ENCODE data around the gene MYO5B.

The MYO5B gene

DNA sequence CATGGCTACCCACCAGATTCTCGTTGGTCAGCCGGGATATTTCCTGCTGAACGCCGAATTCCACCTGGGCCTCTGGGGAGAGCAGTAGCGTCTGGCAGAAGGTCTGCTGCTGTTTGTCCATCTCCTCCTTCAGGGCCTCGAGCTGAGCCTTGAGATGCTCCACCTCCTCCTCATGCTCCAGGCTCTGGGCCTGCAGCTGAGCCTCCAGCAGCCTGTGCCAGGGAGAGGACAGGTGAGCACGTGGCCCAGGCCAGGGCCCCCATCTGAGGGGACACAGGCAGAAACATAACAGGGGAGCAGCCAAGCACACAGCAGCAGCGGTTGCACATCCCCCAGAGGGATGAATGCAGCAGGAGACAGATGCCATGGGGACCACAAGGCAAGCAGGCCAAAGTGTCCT is 341.5 kb downstream of the MYO5B start:
- Mint-ChIP-seq H3K27ac (no peak overlapping the region), H3K36me3 (ENCODE audit: low read depth) (no peaks in the 10 kb centered on the region), H3K4me1 (ENCODE audit: low read depth) (no peaks in the 10 kb centered on the region), H3K27me3 (peaks cover 6% of the 10 kb centered on the region), H3K4me3 (no peak overlapping the region), H3K9me3 (no peaks in the 10 kb centered on the region)
- intact Hi-C loops (cut with micrococcal nuclease): no loop called here

- H3K36me3 Mint-ChIP-seq (ENCODE audit: low read depth): no peaks in the 10 kb centered on the region
- H3K4me3 Mint-ChIP-seq: no peak overlapping the region
- peaks cover 7% of the 10 kb centered on the region for H3K27me3 Mint-ChIP-seq
- intact Hi-C loops (cut with micrococcal nuclease): no loop called here
- H3K27ac Mint-ChIP-seq: no peak overlapping the region
- no peaks in the 10 kb centered on the region for H3K9me3 Mint-ChIP-seq
- H3K4me1 Mint-ChIP-seq (ENCODE audit: low read depth): no peaks in the 10 kb centered on the region
Measured at GRCh38 chr18:49853011-49853410, 341.9 kb downstream of the MYO5B start.

GRCh38 chr18:49851624-49852023 is 343.3 kb downstream of the MYO5B start:
- Mint-ChIP-seq H3K36me3 (ENCODE audit: low read depth) (no peaks in the 10 kb centered on the region), H3K4me3 (no peak overlapping the region), H3K4me1 (ENCODE audit: low read depth) (no peaks in the 10 kb centered on the region), H3K27me3 (peaks cover 7% of the 10 kb centered on the region), H3K9me3 (no peaks in the 10 kb centered on the region), H3K27ac (no peak overlapping the region)
- intact Hi-C loops (cut with micrococcal nuclease): no loop called here

DNA sequence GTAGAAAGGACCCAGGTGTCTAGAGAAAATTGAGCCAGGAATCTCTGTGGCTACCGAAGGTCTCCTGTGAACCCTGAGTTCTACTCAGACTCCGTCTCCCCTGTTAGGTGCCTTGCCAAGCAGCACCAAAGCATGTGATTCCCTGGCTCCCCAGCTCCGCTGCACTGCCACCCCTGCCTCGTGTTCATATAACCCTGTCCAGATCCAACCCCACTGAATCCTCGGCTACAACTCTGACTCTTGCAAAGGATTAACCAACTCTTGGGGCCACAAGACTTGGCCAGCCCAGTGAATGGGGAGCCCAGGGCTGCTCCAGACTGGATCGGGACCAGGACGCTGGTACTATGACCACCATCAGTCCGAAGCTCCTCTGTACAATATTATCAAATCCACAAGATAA is 344.3 kb downstream of the MYO5B start:
- Mint-ChIP-seq H3K27me3 (peaks cover 7% of the 10 kb centered on the region), H3K4me1 (ENCODE audit: low read depth) (no peaks in the 10 kb centered on the region), H3K36me3 (ENCODE audit: low read depth) (no peaks in the 10 kb centered on the region), H3K9me3 (no peaks in the 10 kb centered on the region), H3K4me3 (no peak overlapping the region), H3K27ac (no peak overlapping the region)
- intact Hi-C loops (cut with micrococcal nuclease): no loop called here

DNA sequence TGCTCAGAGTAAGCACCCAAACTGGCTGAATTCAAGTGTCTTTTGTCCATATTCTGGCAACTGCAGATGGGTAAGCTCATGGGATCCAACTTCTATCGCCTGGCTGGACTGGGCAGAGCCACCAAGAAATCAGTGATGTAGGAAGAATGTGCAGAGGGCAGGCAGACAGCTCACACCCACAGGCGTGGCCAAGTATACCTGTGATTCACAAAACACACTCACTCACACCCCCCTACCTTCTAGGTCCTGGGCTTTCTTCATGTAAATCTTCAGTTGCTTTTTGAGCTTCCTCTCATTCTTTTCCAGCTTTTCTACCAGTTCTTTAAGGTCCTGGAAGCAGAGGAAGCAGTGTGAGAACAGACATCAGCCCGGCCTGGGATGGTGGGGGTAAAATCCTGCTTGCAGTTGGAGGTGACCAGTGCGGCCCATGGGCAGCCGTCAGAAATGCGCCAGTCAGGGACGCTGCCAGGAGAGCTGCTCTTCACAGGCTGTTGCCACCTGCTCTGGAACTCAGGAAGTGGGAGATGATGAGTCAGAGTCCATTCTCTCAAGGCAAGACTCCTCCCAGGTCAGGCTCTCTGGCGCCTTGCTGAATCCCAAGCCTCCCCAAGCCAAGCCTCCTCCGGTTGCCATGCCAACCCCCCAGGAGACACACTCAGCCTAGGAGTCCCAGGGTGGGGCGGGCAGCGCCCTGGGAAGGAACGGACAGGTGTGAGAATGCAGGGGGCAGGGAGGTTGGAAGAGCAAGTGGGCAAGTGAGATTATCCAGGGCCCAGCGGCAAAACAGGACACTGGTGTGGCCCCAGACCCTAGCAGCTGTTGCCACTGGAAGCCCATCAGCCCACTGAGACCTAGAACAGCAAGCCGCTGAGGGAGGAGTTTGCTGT is 345.4 kb downstream of the MYO5B start:
- no peak overlapping the region for H3K27ac Mint-ChIP-seq
- H3K27me3 Mint-ChIP-seq: peaks cover 7% of the 10 kb centered on the region
- H3K36me3 Mint-ChIP-seq (ENCODE audit: low read depth): no peaks in the 10 kb centered on the region
- no peaks in the 10 kb centered on the region for H3K9me3 Mint-ChIP-seq
- H3K4me1 Mint-ChIP-seq (ENCODE audit: low read depth): no peaks in the 10 kb centered on the region
- H3K4me3 Mint-ChIP-seq: no peak overlapping the region
- intact Hi-C loops (cut with micrococcal nuclease): no loop called here

DNA sequence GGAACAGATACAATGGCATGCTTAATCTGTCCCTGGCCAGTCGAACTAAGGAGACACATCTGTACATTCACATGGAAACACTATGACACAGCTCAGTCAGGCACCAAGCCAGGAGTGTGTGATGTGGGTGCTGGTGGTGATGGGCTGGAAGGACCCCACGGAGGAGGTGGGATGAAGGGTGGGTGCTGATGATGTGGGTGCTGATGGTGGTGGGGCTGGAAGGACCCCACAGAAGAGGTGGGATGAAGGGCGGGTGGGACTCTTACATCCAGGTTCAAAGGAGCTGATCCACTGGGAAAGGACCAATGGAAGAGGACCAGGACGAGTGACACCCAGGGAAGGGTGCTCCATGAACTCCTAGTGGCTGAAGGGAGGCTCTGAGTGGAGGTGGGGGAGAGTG is 346.8 kb downstream of the MYO5B start:
- intact Hi-C loops (cut with micrococcal nuclease): no loop called here
- peaks cover 7% of the 10 kb centered on the region for H3K27me3 Mint-ChIP-seq
- H3K4me1 Mint-ChIP-seq (ENCODE audit: low read depth): no peaks in the 10 kb centered on the region
- no peak overlapping the region for H3K4me3 Mint-ChIP-seq
- H3K36me3 Mint-ChIP-seq (ENCODE audit: low read depth): no peaks in the 10 kb centered on the region
- H3K27ac Mint-ChIP-seq: no peak overlapping the region
- H3K9me3 Mint-ChIP-seq: no peaks in the 10 kb centered on the region

GRCh38 chr18:49847524-49847923 is 347.4 kb downstream of the MYO5B start:
- intact Hi-C loops (cut with micrococcal nuclease): no loop called here
- no peak overlapping the region for H3K4me3 Mint-ChIP-seq
- H3K27ac Mint-ChIP-seq: no peak overlapping the region
- no peaks in the 10 kb centered on the region for H3K36me3 Mint-ChIP-seq (ENCODE audit: low read depth)
- H3K9me3 Mint-ChIP-seq: no peaks in the 10 kb centered on the region
- H3K27me3 Mint-ChIP-seq: peaks cover 7% of the 10 kb centered on the region
- H3K4me1 Mint-ChIP-seq (ENCODE audit: low read depth): no peaks in the 10 kb centered on the region

GRCh38 chr18:49846718-49847470 is 348.1 kb downstream of the MYO5B start:
- H3K4me1 Mint-ChIP-seq (ENCODE audit: low read depth): no peaks in the 10 kb centered on the region
- no peak overlapping the region for H3K27ac Mint-ChIP-seq
- no peaks in the 10 kb centered on the region for H3K36me3 Mint-ChIP-seq (ENCODE audit: low read depth)
- no peak overlapping the region for H3K4me3 Mint-ChIP-seq
- intact Hi-C loops (cut with micrococcal nuclease): no loop called here
- peaks cover 7% of the 10 kb centered on the region for H3K27me3 Mint-ChIP-seq
- no peaks in the 10 kb centered on the region for H3K9me3 Mint-ChIP-seq

GRCh38 chr18:49846361-49846662 is 348.6 kb downstream of the MYO5B start:
- H3K36me3 Mint-ChIP-seq (ENCODE audit: low read depth): no peaks in the 10 kb centered on the region

DNA sequence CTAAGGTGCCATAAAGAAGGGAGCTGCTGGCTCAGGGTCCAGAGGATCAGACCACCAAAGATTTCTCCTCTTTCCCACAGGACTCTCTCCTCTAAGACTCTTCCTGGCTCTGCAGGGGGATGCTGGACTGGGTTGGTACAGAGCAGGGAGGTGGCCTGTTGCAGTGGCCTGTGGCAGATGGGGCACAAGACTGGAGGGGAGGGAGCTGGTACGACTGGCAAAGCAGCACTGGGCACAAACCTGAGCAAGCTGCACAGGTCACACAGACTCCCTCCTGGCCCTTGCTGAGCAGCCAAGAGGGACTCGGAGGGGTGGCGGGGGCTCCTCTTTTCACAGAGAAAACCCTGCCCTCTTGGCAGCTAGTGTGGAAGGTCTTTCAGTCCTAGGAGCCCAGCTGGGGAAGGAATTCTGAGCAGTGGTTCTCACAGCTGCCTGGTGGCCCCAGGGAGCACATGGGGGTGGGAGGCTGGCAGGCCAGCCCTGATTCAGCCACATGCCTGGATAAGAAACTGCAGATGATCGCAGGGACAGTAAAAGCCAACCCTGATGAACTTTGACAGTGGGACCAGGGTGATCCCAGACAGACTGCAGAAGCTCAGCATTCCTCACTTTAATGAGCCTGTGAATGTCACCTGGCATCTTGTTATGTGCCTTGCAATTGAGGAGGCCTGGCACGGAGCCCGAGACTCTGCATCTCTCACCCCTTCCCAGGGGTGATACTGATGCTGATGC is 349.2 kb downstream of the MYO5B start:
- Mint-ChIP-seq H3K27ac (no peak overlapping the region), H3K4me1 (ENCODE audit: low read depth) (no peaks in the 10 kb centered on the region), H3K36me3 (ENCODE audit: low read depth) (no peaks in the 10 kb centered on the region), H3K27me3 (peaks cover 7% of the 10 kb centered on the region), H3K4me3 (no peak overlapping the region), H3K9me3 (no peaks in the 10 kb centered on the region)
- intact Hi-C loops (cut with micrococcal nuclease): no loop called here

More at GRCh38 chr18:49846361-49846662, 348.6 kb downstream of the MYO5B start:
- Mint-ChIP-seq H3K27me3 (peaks cover 7% of the 10 kb centered on the region), H3K27ac (no peak overlapping the region), H3K4me3 (no peak overlapping the region), H3K9me3 (no peaks in the 10 kb centered on the region), H3K4me1 (ENCODE audit: low read depth) (no peaks in the 10 kb centered on the region)
- intact Hi-C loops (cut with micrococcal nuclease): no loop called here

GRCh38 chr18:49844903-49845302 is 350.0 kb downstream of the MYO5B start:
- intact Hi-C loops (cut with micrococcal nuclease): no loop called here
- H3K27ac Mint-ChIP-seq: no peak overlapping the region
- no peak overlapping the region for H3K4me3 Mint-ChIP-seq

DNA sequence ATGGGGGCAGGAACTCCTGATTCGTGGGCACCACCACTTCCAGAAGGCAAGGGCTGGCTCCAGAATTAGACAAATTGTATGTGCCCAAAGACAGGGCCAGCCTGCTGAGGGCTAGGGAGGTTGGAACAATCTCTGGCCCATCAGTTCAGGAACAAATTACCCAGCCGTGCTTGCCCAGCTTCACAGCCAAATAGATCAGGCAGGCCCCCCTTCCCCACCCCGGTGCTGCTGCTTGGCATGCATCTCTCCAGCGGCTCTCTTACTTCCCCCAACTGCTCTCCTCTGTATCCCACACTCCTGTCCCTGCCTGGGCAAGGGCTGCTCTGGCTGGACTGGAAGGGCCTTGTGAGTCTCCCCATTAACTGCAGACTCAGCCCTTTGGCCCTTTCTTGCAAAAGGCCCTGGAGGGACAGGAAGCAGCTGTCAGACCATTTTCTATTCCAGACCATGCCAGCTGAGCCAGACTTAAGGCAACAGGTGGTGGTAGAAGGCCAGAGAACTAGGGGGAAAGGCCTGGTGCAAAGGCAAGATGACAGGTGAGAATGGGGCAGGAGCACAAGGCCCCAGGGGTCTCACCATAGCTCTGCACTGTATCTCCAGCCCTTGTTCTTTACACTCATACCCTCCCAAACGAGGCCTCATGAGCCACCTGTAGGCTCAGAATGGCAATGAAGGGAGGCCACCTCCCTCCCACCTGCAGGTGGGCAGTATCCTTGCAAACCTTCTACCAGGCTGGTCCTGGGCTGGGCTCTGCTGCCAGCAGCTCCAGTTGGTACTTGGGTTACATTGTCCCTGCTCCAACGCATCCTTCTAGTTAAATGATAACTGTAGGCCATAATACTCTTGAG is 350.9 kb downstream of the MYO5B start:
- no peak overlapping the region for H3K27ac Mint-ChIP-seq
- no peaks in the 10 kb centered on the region for H3K4me1 Mint-ChIP-seq (ENCODE audit: low read depth)
- no peaks in the 10 kb centered on the region for H3K9me3 Mint-ChIP-seq

More at GRCh38 chr18:49844903-49845302, 350.0 kb downstream of the MYO5B start:
- H3K36me3 Mint-ChIP-seq (ENCODE audit: low read depth): no peaks in the 10 kb centered on the region
- no peaks in the 10 kb centered on the region for H3K9me3 Mint-ChIP-seq
- no peaks in the 10 kb centered on the region for H3K4me1 Mint-ChIP-seq (ENCODE audit: low read depth)
- peaks cover 7% of the 10 kb centered on the region for H3K27me3 Mint-ChIP-seq

DNA sequence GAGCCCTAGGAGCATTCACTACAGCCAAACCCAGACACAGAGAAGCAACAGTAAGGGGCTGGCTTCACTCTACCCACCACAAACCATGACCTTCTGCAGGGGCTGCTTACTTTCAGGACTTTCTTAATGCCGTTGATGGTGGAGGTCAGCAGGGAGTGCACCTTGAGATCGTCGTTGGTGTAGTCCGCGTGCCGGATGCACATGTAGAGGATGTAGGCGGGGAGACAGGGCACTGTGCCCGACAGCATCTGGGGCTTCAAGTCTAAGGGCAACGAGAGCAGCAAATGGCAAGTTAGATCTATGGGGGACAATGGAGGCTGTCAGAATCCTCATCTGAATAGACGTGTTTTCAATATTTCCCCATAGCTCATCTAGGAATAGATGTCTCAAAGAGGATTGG is 351.8 kb downstream of the MYO5B start:
- Mint-ChIP-seq H3K27ac (no peak overlapping the region), H3K4me1 (ENCODE audit: low read depth) (no peaks in the 10 kb centered on the region), H3K36me3 (ENCODE audit: low read depth) (no peaks in the 10 kb centered on the region), H3K4me3 (no peak overlapping the region), H3K27me3 (no peaks in the 10 kb centered on the region), H3K9me3 (no peaks in the 10 kb centered on the region)
- intact Hi-C loops (cut with micrococcal nuclease): no loop called here

More for the DNA sequence above, 350.9 kb downstream of the MYO5B start:
- Mint-ChIP-seq H3K36me3 (ENCODE audit: low read depth) (no peaks in the 10 kb centered on the region), H3K4me3 (no peak overlapping the region), H3K27me3 (peaks cover 5% of the 10 kb centered on the region)
- intact Hi-C loops (cut with micrococcal nuclease): no loop called here

All from dendritic cell treated with granulocyte-macrophage colony-stimulating factor and Interleukin-4, amounts not matched to agents 40 ng/mL and 50 ng/mL, for 4 days (primary cell).